ENCODE measurements around the gene SCN4B. TPM values are rescaled to one million over a fixed set of nuclear protein-coding genes. Genes with fewer than 3 reads are reported as not detected.

Gene SCN4B
- total RNA-seq, 2 donors from 2014 or later = not detected

GRCh38 chr11:118102721-118103261 is 49.8 kb downstream of the SCN4B start:
- Mint-ChIP-seq H3K27me3 (peaks cover 12 to 13% of the 10 kb centered on the region in 2 donors), H3K9me3 (no peaks in the 10 kb centered on the region), H3K36me3 (no peaks in the 10 kb centered on the region), H3K4me1 (ENCODE audit: low read depth in 2 of 2) (no peaks in the 10 kb centered on the region), H3K4me3 (no peak overlapping the region), H3K27ac (no peak overlapping the region)
- no peak for DNase-seq (ENCODE audit: low spot score)
- ATAC-seq = peak; percentile 16 to 32

GRCh38 chr11:118100691-118101232 is 51.9 kb downstream of the SCN4B start:
- DNase-seq (ENCODE audit: low spot score) (no peak), ATAC-seq (no peak)
- Mint-ChIP-seq H3K9me3 (no peaks in the 10 kb centered on the region), H3K27ac (no peak overlapping the region), H3K36me3 (no peaks in the 10 kb centered on the region), H3K4me1 (ENCODE audit: low read depth in 2 of 2) (no peaks in the 10 kb centered on the region), H3K27me3 (peaks cover 15 to 19% of the 10 kb centered on the region in 2 donors), H3K4me3 (no peak overlapping the region)

- Mint-ChIP-seq H3K27ac (no peak overlapping the region), H3K4me3 (no peak overlapping the region), H3K36me3 (no peaks in the 10 kb centered on the region), H3K27me3 (peaks cover 14 to 19% of the 10 kb centered on the region in 2 donors), H3K9me3 (no peaks in the 10 kb centered on the region), H3K4me1 (ENCODE audit: low read depth in 2 of 2) (no peaks in the 10 kb centered on the region)
- no peak for ATAC-seq
- DNase-seq (ENCODE audit: low spot score) = no peak
These were observed 52.6 kb downstream of the SCN4B start for GRCh38 chr11:118099838-118100556.

GRCh38 chr11:118098996-118099837 is 53.4 kb downstream of the SCN4B start:
- Mint-ChIP-seq H3K4me1 (ENCODE audit: low read depth in 2 of 2) (no peaks in the 10 kb centered on the region), H3K27me3 (peaks cover 10 to 20% of the 10 kb centered on the region in 2 donors), H3K36me3 (no peaks in the 10 kb centered on the region), H3K4me3 (no peak overlapping the region), H3K27ac (no peak overlapping the region), H3K9me3 (no peaks in the 10 kb centered on the region)
- DNase-seq (ENCODE audit: low spot score) = no peak
- no peak for ATAC-seq

- no peak for DNase-seq (ENCODE audit: low spot score)
- Mint-ChIP-seq H3K4me3 (no peak overlapping the region), H3K27ac (no peak overlapping the region), H3K4me1 (ENCODE audit: low read depth in 2 of 2) (no peaks in the 10 kb centered on the region), H3K9me3 (no peaks in the 10 kb centered on the region), H3K36me3 (no peaks in the 10 kb centered on the region), H3K27me3 (peaks cover 6 to 31% of the 10 kb centered on the region in 2 donors)
- ATAC-seq = no peak
These were observed 56.7 kb downstream of the SCN4B start for GRCh38 chr11:118095967-118096367.

- H3K9me3 Mint-ChIP-seq = no peaks in the 10 kb centered on the region
- H3K27ac Mint-ChIP-seq = no peak overlapping the region
- ATAC-seq (no peak), DNase-seq (ENCODE audit: low spot score) (no peak)
- H3K27me3 Mint-ChIP-seq = peaks cover 5 to 31% of the 10 kb centered on the region in 2 donors
- H3K36me3 Mint-ChIP-seq = no peaks in the 10 kb centered on the region
- no peak overlapping the region for H3K4me3 Mint-ChIP-seq
- H3K4me1 Mint-ChIP-seq (ENCODE audit: low read depth in 2 of 2) = no peaks in the 10 kb centered on the region
These were observed 57.1 kb downstream of the SCN4B start for GRCh38 chr11:118095493-118095892.

- H3K4me1 Mint-ChIP-seq (ENCODE audit: low read depth in 2 of 2) = no peaks in the 10 kb centered on the region
- H3K4me3 Mint-ChIP-seq = no peak overlapping the region
- peaks cover 10% of the 10 kb centered on the region for H3K36me3 Mint-ChIP-seq
- peaks cover 4% of the 10 kb centered on the region for H3K9me3 Mint-ChIP-seq
- H3K27ac Mint-ChIP-seq = no peak overlapping the region
- DNase-seq (ENCODE audit: low spot score) (no peak), ATAC-seq (no peak)
- H3K27me3 Mint-ChIP-seq = peaks cover 10 to 35% of the 10 kb centered on the region in 2 donors
These were observed 59.6 kb downstream of the SCN4B start for GRCh38 chr11:118092907-118093571.

GRCh38 chr11:118091690-118092089 is 60.9 kb downstream of the SCN4B start:
- Mint-ChIP-seq H3K36me3 (peaks cover 20% of the 10 kb centered on the region), H3K27me3 (peaks cover 7 to 26% of the 10 kb centered on the region in 2 donors), H3K4me1 (ENCODE audit: low read depth in 2 of 2) (no peaks in the 10 kb centered on the region), H3K27ac (no peak overlapping the region), H3K9me3 (peaks cover 11% of the 10 kb centered on the region), H3K4me3 (no peak overlapping the region)
- ATAC-seq = no peak
- DNase-seq (ENCODE audit: low spot score) = no peak

GRCh38 chr11:118090545-118091162 is 62.0 kb downstream of the SCN4B start:
- no peak for ATAC-seq
- no peak for DNase-seq (ENCODE audit: low spot score)
- H3K27ac Mint-ChIP-seq = no peak overlapping the region
- no peak overlapping the region for H3K4me3 Mint-ChIP-seq
- peaks cover 20% of the 10 kb centered on the region for H3K36me3 Mint-ChIP-seq
- no peaks in the 10 kb centered on the region for H3K4me1 Mint-ChIP-seq (ENCODE audit: low read depth in 2 of 2)
- peaks cover 7 to 21% of the 10 kb centered on the region in 2 donors for H3K27me3 Mint-ChIP-seq
- H3K9me3 Mint-ChIP-seq = peaks cover 11% of the 10 kb centered on the region

- DNase-seq (ENCODE audit: low spot score) (no peak), ATAC-seq (no peak)
- peaks cover 7 to 16% of the 10 kb centered on the region in 2 donors for H3K27me3 Mint-ChIP-seq
- H3K27ac Mint-ChIP-seq = no peak overlapping the region
- peaks cover 20% of the 10 kb centered on the region for H3K36me3 Mint-ChIP-seq
- H3K4me3 Mint-ChIP-seq = no peak overlapping the region
- H3K9me3 Mint-ChIP-seq = peaks cover 11% of the 10 kb centered on the region
- H3K4me1 Mint-ChIP-seq (ENCODE audit: low read depth in 2 of 2) = no peaks in the 10 kb centered on the region
These were observed 64.1 kb downstream of the SCN4B start for GRCh38 chr11:118088531-118088930.

GRCh38 chr11:118087931-118088330 is 64.7 kb downstream of the SCN4B start:
- Mint-ChIP-seq H3K4me1 (ENCODE audit: low read depth in 2 of 2) (no peaks in the 10 kb centered on the region), H3K36me3 (peaks cover 20% of the 10 kb centered on the region)

GRCh38 chr11:118086913-118087768 is 65.5 kb downstream of the SCN4B start, which contains the start of gene SMIM35:
SMIM35 (minus strand) TSS chr11:118086963; CDS start chr11:118086757, 206 bp downstream.
- H3K4me1 Mint-ChIP-seq (ENCODE audit: low read depth in 2 of 2) = no peaks in the 10 kb centered on the region
- peaks cover 11% of the 10 kb centered on the region for H3K9me3 Mint-ChIP-seq
- no peak within 1 kb of the TSS for H3K27ac Mint-ChIP-seq
- H3K27me3 Mint-ChIP-seq = peaks cover 7 to 16% of the 10 kb centered on the region in 2 donors
- no peak for DNase-seq (ENCODE audit: low spot score)
- H3K36me3 Mint-ChIP-seq = peaks cover 20% of the 10 kb centered on the region
- no peak for ATAC-seq
- no peak within 1 kb of the TSS for H3K4me3 Mint-ChIP-seq

More at GRCh38 chr11:118087931-118088330, 64.7 kb downstream of the SCN4B start:
- peaks cover 7 to 16% of the 10 kb centered on the region in 2 donors for H3K27me3 Mint-ChIP-seq
- DNase-seq (ENCODE audit: low spot score) (no peak), ATAC-seq (no peak)
- H3K9me3 Mint-ChIP-seq = peaks cover 11% of the 10 kb centered on the region
- no peak overlapping the region for H3K27ac Mint-ChIP-seq
- H3K4me3 Mint-ChIP-seq = no peak overlapping the region
